Stimulated activated CD8-positive, alpha-beta memory T cell treated with anti-CD3 and anti-CD28 coated beads, Interleukin-4, amount 100 ng/mL, for 4 hours (primary cell): ENCODE data around the gene MAB21L2.

Experiments
- DNase-seq, 2 donors: peaks; one replicate each; pipeline ENCODE4 v3.0.0-alpha.2; 2020; ENCODE audit warnings: low read depth in 2 of 2, low spot score in 1 of 2

The MAB21L2 gene

DNA sequence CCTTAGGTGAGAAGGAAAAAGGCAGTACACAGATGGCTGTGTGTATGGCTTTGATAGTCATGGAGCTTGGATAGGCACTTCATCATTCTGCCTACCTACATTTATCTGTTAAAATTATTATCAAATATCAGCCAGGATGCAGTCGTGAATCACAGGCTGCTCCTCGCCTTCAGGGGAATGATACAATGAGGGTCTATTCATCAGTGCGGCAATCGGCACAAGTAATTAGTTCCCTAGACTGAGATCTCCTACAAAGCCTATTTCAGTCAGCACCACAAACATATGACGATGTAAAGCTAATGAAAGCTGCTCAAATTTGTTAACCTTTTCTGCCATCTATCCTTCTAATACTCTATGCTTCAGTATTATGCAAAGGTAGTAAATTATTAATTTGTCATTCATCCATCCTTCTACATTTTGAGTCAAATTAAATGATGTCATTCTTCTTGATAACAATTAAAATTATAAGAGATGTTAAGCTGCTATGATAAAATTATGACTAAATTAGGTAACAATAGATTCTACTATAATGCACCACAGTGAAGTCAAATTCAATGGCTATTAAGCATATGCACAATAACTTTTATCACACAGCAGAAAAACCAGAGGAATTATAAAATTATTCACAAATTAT lies 19.0 kb downstream of the MAB21L2 start:
- DNase-seq, result no peak

DNA sequence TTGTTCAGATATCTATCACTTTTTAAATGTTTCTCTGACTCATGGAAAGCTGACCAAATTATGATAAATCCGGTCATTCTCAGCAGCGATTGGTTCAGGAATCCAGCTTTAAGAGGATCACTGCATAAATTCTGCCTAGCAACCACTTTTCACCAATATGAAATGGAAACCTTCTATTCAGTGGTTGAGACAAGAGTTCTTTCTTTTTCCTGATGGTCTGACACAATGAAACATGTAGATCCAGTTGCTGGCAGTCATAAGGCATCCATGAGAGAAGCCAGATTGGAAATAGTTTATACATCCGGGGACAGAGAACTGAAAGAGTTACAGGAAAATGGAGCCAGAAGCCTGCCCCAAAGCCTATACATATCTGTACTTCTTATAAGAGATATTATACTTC lies 27.2 kb downstream of the MAB21L2 start:
- no peak for DNase-seq

DNA sequence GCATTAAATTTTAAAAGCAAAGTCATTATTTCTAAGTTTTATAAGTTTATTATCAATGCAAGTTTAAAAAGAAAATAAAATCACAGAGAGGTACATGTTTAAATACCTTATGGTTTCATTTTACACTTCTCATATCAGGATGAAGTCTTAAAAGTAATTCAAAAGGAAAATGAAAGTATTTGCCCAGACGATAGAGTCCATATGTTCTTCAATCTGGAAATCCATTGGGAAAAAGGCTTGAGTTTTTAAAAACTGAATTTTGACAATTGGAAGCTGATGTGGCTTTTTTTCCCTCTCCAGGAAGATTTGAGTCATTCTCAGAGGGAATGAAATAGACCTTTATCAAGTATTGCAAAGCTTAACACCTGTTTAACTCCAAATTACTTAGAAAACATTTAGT lies 37.1 kb downstream of the MAB21L2 start:
- no peak for DNase-seq

DNA sequence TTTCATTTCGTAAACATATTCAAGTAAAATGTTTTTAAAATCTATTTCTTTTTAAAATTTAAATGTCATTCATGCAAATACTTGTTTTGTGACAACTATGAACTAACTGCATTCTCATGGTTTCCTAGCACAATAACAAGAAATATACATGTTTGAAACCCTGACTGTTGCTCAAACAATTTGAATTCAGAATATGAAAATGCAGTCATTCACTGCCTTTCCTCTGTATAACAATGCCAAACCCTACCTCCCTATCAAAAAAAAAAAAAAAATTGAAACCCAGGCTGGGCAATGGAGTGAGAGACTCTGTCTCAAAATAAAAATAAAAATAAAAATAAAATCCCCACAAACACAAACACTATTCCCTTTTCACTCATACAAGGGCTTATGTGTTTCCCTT lies 42.1 kb downstream of the MAB21L2 start:
- DNase-seq, result no peak

DNA sequence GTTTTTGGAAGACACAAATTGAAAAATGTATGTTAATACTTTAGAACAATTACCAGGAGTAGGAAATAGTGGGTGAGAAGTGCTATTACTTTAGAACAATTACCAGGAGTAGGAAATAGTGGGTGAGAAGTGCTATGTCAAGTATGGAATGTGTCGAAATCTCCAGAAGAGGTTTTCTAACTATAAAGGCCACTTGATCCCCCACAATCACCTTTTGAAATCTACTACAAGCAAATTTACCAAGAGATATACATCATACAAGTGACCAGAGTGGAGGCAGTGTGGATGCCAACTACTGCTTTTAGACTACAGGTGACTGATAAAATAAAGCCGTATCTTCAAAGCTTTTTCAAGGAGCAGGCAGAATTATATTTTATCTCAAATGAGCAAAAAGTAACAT lies 43.1 kb downstream of the MAB21L2 start:
- no peak for DNase-seq

DNA sequence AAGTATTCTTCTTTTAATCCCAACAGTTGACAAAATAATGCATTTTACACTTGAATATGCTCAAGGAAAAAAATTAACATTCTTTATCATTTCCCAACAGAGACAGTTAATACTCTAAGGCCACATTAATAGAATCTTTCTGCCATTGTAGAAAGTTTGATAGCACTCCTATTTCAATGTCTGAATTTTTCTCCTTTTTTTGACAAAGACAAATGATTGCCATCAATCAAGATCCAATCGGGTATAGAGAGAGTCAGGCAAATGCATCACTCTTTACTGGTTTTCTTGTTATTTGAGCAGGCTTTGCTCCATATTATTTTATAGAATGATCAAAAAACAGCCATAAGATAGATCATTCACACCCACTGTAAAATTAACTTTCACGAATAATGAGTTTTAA lies 46.1 kb downstream of the MAB21L2 start:
- no peak for DNase-seq

DNA sequence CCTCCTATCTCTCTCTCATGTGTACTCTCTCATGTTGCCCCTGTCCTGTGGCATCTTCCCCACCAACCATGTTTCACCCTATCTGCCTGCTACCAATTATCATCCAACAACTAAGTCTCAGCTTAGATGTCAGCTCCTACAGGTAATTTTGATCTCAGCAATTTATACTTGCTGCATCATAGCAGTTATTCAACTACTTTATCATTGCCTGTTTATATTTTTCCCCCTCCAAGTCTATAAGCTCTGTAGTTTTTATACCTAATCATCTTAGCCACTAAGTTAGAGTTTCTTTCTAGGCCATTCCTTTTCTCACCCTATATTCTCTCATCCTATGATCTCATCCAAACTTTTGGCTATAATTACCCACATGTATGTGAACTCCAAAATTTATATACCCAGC lies 50.7 kb downstream of the MAB21L2 start:
- DNase-seq, result no peak
